IMR-90 (cell line): ENCODE data around the gene TTC39C.

ENCODE experiments used
- BHLHE40 ChIP-seq: fragments of 150-350 bp; IDR thresholded peaks from 2 replicates; pipeline ENCODE4 v1.6.1; 2016; ENCODE audit warnings: mild to moderate bottlenecking, low read depth, low read length
- MAFK ChIP-seq: IDR thresholded peaks from 2 replicates; pipeline ENCODE4 v1.6.1; 2012; ENCODE audit warnings: low read depth, low read length, improper control_type of control experiment
- MAZ ChIP-seq: IDR thresholded peaks from 2 replicates; pipeline ENCODE4 v1.6.1; 2012; ENCODE audit warnings: low read depth, mild to moderate bottlenecking, low read length, improper control_type of control experiment, moderate library complexity, borderline replicate concordance
- MXI1 ChIP-seq: IDR thresholded peaks from 2 replicates; pipeline ENCODE4 v1.6.1; 2012; ENCODE audit warnings: low read depth, mild to moderate bottlenecking, low read length, moderate library complexity, borderline replicate concordance
- POLR2A ChIP-seq: IDR thresholded peaks from 2 replicates; pipeline ENCODE4 v1.6.1; 2012; ENCODE audit warnings: mild to moderate bottlenecking, low read depth, low read length
- RFX5 ChIP-seq: IDR thresholded peaks from 2 replicates; pipeline ENCODE4 v1.8.0; 2012; ENCODE audit warnings: low read depth, mild to moderate bottlenecking, low read length, moderate library complexity
- SMC3 ChIP-seq: fragments of 150-350 bp; IDR thresholded peaks from 2 replicates; pipeline ENCODE4 v1.6.1; 2016; ENCODE audit warnings: low read depth, mild to moderate bottlenecking, antibody characterized with exemption, low read length, moderate library complexity
- TF ChIP-seq, protein P1 (sequence below): conservative IDR thresholded peaks from 2 replicates; pipeline ENCODE4 v1.5.1; 2012; ENCODE audit warnings: mild to moderate bottlenecking, low read depth, low read length, improper control_type of control experiment

DNA sequence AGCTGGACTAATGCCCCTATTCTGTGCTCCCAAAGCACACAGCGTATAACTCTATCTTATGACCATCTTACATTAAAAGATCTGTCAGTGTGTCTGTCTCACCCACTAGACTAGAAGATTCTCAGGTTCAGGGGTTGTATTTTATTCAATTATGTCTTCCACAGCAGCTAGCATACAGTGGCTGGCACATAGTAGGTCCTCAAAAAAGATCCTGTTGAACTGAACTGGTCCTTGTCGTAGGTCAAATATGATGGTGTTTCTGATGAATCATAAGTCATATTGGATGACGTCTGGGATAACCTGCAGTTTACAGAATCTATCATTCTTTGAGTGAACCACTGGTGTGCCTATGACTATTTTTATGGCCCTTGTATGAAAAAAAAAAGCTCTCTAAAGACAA, 11.3 kb upstream of the TTC39C start:
- TF ChIP-seq MXI1 (no peak), MAZ (no peak), POLR2A (no peak), SMC3 (no peak), RFX5 (no peak), BHLHE40 (no peak), MAFK (no peak)
- TF ChIP-seq, protein P1, sequence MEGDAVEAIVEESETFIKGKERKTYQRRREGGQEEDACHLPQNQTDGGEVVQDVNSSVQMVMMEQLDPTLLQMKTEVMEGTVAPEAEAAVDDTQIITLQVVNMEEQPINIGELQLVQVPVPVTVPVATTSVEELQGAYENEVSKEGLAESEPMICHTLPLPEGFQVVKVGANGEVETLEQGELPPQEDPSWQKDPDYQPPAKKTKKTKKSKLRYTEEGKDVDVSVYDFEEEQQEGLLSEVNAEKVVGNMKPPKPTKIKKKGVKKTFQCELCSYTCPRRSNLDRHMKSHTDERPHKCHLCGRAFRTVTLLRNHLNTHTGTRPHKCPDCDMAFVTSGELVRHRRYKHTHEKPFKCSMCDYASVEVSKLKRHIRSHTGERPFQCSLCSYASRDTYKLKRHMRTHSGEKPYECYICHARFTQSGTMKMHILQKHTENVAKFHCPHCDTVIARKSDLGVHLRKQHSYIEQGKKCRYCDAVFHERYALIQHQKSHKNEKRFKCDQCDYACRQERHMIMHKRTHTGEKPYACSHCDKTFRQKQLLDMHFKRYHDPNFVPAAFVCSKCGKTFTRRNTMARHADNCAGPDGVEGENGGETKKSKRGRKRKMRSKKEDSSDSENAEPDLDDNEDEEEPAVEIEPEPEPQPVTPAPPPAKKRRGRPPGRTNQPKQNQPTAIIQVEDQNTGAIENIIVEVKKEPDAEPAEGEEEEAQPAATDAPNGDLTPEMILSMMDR: no peak
